NCI-H1092 treated with DMSO at 0.1 percent for 48 hours (cell line): ENCODE data around the gene GUK1.
"Not testable (repeated sequence)": the region's sequence is repeated elsewhere in the genome, so short reads cannot be mapped to it uniquely, and the experiment has no call there.

ENCODE experiments used
- DNase-seq: peaks from one replicate; lab custom pipeline; 2025; lab: John Stamatoyannopoulos, UW

GUK1 gene

DNA sequence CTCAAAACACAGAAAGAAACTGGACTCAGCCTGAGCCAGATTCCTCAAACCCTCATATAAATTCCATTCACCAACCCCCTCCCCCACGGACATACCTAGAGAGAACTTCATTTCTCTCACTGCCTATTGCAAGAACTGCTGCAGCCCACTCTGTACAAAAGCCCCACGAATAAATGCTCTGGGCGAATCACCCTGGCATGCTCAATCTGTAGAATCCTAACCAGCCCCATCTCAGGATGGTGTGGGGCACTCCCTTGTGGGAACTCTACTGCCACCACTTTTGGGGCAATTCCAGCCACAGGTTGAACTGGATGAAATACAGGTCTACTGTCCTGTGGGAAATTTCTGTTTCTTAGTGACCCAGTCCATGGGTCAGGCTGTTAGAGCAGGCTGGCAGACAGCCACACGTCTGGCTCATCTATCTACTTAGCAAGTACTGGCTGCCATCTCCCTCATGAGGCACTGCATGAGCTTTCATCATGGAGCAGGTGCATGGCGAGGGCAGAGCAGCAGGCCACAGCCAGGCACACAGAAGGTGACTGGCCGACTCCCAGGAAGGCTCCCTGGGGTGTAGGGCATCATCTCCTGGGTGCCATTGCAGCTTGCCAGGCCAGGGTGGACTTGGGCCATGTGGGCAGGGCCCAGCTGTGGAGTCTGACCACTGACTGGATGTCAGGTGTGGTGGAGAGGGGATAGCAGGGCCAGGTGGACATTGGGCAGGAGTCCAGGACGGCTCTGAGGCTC, 35.4 kb upstream of the GUK1 start:
- no peak for DNase-seq

DNA sequence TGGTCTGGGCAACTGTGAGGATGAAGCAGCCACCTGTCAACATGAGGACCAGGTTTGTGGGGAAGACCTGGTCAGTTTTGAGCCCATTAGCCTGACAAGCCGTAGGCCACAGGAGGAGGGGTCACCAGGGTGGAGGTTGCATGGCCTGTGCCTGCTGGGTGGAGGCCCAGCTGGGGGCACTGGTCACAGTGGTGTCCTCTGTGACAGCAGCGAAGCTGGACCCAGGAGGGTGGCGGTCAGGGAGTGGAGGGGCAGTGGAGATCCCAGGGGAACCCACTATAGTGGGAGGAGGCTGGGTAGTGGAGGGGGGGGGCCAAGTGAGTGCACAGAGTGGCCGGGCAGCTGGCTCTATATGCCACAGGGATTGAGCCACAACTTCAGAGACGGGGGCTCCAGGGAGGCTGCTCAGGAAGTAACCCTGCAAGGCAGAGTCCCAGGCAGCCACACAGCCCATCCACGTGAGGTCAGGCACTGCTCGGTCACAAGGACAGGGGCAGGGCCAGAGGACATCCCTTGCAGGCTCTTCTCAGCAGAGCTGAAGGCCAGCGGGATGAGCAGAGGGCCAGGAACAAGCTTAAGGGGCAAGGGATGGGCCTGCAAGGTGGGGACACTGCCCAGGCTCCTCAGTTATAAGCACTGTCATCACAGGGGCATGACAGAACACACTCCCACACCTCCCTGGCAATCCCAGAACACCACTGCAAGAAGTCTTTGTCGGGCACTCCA, 34.6 kb upstream of the GUK1 start:
- DNase-seq = no peak

DNA sequence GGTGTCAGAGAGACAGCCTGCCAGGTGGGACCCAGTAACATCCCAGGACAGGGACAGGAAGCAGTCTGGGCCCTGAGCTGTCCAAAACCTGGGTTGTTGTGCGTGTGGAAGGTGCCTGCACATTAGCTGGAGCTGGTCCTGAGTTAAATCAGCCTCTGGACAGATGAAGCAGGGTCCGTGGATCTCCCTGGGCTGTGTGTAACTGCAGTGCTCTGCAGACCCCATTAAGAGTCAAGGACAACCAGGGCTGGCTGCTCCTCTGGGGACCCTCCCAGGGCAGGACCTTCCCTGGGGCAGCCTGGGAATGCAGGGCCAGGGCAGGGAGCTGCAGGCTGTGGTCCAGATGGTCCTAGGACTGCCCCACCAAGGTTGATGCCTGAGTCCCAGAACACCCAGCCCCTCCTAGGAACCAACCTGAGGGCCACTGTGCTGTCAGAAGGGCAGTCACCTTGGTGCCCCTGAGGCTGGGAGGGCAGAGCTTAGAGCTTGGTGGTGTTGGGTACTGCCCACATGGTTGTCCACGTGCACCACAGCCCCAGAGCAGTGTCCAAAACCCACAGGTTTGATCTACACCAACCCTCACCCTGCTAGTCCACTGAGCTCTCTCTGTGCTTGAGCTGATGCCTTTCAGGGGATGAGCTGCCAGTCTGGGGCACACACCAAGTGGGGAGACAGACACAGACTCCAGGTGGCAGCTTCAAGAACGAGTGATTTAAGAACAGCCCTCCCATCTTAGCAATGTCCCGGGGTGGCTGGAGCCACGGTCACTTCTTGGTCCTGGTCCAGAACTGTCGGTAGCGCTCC, 33.9 kb upstream of the GUK1 start:
- DNase-seq = no peak

DNA sequence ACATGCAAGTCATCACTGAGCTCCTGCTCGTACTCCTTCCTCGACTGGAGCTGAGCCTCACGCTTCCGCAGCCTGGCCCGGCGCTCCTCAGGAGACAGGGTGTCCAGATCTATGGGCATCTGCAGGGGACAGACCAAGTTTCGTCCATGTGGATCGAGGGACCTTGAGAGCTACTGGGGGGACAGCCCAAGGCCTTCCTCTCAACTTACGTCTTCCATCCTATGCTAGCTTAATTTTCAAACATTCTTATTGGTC, 33.4 kb upstream of the GUK1 start:
- no peak for DNase-seq

DNA sequence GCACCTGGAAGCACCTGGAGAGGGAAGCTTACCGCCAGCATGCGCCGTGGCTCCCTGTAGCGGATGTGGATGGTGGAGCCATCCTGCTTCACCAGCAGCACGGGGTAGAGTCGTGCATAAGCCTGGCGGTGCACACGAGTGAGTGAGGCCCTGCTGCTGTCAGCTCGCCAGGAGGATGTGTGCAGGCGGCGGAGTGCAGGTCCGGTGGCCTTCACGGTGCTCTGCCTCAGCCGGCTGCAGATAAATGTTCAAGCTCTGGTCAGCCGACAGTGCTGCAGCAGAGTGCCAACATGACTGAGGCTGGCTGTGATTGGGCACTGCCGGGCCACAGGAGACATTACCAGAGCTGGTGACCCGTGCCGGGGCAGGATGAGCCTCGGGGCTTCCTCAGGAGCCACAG, 32.4 kb upstream of the GUK1 start:
- DNase-seq = no peak

DNA sequence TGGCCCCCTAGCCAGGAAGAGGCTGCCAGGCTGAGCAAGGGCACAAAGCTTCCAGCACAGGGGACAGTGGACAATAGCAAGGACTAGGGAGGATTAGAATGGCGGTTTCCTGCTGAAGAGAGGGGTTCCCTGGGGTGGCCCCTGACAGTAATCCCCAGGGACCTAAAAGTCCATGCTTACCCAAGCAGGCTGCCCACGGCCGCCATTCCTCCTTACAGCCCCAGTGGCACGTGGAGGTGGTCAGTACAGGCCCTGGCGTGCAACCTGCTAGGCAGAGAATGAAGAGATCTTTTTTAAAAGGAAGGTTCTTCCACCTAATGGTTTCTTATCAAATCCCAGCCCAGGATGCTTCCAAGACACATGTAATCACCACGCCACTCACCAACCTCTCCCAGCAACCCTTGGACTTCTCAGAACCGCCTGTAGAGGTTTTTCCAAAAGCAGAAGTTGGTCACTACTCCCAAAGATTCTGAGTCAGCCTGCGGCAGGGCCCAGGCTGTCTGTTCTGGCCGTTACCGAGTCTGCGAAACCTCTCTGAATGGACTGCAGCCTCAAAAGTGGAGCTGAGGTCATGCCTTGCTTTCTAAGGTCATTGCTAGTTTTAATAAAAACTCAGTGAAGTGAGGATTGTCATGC, 31.9 kb upstream of the GUK1 start:
- no peak for DNase-seq

DNA sequence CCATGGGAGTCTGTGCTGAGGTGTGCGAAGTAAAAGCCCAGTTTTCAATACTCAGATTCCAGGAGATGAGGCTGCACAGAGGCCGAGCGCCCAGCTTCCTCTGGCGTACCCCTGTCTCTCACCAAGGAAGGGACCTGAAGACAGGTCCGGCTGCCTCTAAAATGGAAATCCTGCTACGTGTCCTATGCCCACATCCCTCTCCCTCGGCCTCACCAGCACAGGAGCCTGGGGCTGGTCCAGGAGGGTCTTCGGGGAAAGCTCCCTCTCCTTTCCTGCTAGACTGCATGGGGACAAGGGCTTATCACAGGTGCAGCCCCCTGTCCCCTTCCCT, 31.4 kb upstream of the GUK1 start:
- no peak for DNase-seq

DNA sequence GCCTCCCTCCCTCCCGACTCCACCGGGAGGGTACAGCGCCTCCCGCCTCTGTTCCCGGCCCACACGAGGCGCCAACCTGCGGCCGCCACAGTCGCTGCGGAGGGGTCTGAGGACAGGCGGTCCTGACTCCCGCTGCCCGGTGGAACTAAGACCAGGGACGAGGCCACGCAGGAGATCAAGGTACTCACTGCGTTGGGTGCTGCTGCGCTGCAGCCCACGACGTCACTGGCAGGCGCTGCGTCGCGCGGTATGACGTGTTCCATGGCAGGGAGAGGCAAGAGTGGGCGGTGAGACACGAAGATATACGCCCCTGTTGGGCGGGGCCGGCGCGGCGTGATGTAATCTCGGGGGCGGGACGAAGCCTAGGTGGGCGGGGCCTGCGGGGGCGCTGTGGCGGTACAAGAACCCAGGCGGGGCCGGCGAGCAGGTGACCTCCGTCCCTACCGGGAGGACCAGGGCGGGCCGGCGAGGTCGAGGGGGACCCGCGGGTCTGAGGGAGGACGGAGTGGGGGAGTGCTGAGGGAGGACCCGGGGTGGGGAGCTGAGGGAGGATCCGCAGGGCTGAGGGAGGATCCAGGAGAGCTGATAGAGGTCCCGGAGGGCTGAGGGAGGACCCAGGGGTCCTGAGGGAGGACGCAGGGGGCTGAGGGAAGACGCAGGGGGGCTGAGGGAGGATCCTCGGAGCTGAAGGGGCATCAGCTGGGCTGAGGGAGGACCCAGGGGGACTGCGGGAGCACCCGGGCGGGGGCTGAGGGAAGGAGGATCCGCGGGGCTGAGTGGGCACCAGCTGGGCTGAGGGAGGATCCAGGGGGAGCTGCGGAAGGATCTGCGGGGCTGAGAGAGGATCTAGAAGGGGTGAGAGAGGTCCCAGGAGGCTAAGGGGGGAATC, 30.8 kb upstream of the GUK1 start, which contains the start of gene MRPL55:
TSS of gene MRPL55 (minus strand) at position 227 of the 889 bp plus-strand sequence. CDS start 1,039 bp downstream, outside the sequence.
- peak; percentile 97 for DNase-seq

DNA sequence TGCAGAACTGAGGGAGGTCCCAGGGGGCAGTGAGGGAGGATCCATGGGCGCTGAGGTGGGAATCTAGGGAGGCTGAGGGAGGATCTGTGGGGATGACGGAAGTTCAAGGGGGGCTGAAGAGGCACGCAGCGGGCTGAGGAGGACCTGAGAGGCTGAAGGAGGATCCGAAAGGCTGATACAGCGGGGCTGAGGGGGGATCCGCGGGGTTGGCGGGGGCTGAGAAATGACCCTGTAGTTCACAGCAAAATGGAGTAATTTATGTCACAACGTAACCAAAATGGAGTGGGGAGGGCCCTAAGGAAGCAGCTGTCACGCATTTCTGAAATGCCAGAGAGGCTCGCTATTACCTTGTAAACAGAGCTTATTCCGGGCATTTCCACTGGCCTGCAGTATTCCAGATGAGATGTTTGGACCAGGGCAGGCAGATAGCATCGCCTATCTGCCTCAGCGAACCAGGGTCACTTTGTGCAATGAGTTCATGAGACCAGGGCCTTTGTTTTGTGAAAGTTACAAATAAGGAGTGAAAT, 30.1 kb upstream of the GUK1 start:
- peak; percentile 37 for DNase-seq

DNA sequence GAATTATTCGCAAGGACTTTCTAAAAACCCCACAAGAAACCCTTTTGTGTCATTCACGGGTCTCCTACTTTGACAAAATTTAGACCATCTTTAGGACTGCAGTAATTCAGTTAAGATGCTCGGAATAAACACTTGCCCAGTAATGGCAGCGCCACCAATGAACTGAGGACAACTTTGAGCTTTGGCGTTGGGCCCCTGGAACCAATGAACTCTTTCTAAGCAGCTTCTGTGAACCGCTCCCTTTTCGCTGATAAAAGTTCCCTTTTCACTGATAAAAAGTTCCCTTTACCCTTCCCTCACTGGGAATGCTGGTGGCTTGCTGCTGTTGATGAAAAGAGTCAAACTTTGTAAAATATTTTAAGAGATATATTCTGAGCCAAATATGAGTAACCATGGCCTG, 29.5 kb upstream of the GUK1 start:
- DNase-seq = no peak

DNA sequence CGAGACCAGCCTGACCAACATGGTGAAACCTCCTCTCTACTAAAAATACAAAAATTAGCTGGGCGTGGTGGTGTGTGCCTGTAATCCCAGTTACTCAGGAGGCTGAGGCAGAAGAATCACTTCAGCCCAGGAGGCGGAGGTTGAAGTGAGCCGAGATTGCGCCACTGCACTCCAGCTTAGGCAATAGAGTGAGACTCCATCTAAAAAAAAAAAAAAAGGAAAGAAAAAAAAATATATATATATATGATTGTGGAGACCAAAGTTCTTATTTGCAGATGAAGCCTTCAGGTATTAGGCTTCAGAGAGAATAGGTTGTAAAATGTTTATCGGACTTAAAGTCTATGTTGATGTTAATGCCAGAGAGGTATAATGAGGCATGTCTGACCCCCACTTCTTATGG, 28.8 kb upstream of the GUK1 start:
- DNase-seq = not testable (repeated sequence)

DNA sequence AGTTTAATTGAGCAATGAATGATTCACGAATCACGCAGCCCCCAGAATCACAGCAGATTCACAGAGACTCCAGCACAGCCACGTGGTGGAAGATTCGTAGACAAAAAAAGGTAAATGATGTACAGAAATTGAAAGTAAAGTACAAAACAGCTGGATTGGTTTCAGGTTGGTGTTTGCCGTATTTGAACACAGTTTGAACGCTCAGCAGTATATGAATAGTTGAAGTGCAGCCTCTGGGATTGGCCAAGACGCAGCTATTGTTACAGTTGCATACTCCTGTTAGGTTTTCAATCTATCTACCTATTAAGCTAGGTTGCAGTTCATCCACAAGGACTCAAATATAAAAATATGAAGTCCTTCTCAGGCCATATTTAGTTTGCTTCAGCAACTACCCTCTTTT, 27.9 kb upstream of the GUK1 start:
- no peak for DNase-seq

DNA sequence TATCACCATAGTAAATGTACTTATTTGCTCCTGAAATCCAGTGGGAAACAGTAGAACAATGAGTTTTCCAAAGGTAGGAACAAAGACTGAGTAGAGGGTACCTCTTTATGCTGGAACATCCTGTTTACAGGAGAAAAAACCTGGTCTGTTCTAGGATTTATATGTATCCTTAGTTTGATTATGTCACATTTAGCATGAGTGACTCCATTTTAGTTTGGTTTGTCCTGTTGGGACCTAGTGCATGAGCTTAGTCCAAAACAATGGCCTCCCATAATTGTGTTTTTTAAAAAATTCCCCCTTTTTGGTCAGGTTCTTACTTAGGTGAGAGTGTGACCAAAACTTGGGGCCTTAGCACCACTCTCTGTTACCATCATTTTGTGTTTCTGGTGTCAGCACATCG, 27.5 kb upstream of the GUK1 start:
- no peak for DNase-seq

DNA sequence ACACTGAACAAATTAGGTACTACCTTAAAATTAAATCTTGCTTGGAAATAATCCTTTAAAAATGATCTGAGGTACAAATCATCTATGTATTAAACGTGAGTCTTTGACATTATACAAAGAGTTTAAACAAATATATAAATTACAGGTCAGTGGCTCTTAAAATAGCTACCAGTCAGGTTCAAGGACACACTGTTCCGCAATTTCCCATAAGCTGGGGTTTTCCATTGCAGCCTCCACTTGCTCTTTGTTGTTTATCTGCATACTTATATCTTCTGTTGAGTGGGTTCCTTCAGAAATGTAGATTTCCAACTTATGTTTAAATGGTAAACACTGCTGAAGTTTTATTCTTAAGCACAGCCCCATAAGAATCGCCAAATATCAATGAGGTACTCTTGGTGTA, 25.3 kb upstream of the GUK1 start:
- DNase-seq = no peak

DNA sequence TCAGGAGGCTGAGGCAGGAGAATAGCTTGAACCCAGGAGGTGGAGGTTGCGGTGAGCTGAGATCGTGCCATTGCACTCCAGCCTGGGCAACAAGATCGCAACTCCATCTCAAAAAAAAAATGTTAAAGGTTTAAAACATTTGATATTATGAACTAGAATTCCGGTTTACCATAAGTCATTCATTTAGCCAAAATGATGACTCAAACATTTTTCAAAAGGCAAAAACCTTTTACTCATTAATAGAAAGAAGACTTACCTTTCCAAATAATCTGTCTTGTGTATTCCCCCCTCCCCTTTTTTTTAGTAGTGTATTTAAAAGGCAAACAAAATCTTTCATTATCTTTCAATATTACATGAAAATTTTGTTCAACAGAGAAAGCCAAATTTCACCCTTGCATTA, 22.7 kb upstream of the GUK1 start:
- DNase-seq = no peak

DNA sequence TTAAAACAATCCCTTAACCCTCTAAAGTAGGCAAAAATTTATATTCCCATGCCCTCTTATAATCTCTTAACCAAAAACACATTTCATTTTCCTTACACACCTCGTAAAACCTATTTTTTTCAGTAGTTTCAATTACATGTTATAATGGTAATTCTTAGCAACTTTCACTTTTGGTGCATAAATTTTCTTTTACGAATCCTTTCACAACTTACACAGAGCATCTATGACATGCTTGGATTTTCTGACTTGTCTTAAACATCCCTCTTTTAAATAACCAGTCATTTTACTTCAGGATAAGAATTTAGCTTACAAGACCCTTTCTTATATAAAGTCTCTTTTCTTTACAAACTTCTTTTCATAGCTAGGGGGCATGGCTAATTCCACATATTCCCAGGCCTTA, 22.0 kb upstream of the GUK1 start:
- no peak for DNase-seq

DNA sequence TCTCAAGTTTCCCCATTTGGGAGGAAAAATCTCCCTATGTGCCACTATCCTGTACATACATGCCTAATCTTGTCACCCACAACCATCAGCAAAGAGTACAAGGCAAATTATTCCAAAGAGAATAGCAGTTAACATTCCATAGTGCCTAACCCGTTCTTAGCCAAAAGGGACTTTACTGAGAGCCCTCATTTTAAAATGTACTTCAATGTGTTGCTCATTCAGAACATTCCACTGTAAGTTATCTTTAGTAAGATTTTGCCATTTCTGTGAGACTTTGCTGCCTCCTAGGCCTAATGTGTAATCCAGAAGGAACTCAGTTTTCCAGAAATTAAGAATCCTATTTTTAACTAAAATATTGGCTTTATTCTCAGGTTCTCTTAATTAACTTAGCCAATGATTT, 19.7 kb upstream of the GUK1 start:
- DNase-seq = no peak

DNA sequence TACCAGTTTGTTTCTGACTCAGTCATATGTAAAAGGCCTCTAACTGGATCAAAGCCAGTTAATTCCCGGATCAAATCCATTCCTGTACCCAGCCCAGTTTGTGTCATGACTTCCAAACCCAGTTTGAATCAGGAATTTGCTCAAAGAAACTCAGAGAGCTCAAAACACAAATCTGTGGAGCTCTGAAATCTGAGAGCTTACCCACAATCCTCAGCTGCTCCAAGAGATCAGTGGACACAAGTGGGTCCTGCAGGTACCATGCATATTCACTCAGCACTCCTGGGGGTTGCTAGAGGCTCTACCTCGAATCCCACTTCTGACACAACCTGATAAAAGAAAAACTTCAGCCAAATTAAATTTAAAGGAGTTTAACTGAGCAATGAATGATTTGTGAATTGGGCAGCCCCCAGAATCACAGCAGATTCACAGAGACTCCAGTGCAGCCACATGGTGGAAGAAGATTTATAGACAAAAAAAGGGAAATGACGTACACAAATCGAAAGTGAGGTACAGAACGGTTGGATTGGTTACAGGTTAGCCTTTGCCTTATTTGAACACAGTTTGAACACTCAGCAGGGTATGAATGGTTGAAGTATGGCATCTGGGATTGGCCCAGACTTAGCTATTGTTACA, 19.1 kb upstream of the GUK1 start:
- no peak for DNase-seq

DNA sequence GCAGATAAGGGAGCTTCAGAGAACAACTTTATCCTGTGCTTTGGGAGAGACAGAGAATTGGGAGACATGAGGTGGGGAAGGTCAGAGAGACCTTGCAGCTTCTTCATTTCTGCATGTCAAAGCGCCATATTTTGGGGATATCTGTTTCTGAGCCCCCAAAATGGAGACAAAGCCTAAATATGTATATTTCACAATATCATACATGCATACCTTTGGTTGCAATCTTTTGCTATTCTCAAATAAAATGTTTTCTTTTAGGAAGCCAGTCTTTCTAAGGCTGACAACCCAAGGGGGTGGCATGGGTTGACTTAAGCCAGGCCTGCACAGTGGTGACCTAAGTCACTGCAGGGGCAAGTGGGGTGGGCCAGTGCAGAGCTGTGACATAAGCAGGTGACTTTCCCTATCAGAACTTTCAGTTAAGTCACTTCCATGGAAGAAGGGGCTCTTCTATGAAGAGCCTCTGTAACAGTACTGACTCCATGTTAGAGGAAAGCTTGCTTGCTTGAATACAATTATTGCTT, 17.1 kb upstream of the GUK1 start:
- DNase-seq = no peak

DNA sequence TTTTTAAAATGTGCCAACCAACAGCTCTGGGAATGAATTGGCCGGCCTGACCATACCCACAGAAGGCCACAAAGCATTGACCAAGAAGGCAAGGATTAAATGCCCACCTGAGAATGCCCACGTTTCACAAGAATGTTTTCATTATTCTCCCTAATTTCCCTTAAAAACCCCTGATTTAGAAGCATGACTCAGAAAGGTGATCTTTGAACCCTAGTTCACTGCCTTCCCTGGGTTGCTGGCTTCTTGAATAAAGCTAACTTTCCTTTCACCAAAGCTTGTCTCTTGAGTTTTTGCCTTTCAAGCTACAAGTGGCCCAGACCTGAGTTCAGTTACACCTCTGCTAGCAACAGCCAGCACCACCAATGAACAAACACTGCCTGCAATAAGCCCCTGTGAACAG, 16.6 kb upstream of the GUK1 start:
- no peak for DNase-seq

DNA sequence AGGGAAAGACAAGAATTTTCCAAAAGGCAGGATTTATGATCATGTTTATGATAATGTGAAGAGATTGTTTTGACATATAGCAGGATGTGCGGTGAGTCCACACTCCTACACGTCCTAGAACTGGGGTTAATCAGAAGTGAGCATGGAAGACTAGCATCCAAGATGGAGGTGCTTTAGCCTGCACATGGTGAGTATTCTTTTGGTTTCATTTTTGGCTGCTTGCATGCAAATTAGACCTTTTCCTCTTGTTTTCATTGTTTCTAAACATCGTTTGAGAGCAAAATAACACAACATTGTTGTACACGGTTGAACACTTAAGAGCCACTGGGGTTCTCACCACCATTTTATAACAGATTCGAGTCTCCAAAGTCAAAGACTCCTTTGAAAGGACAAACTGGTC, 14.9 kb upstream of the GUK1 start:
- no peak for DNase-seq
